WERI-Rb-1 (cell line): Measurements from ENCODE around the gene TRIP10.
A peak's percentile ranks its signal among the peaks of the same experiment; 100 is the strongest.
"Not testable (repeated sequence)": the region's sequence is repeated elsewhere in the genome, so short reads cannot be mapped to it uniquely, and the experiment has no call there.

ENCODE experiments used
- DNase-seq: peaks from one replicate; pipeline ENCODE4 v3.0.0-alpha.2; 2020
- H3K27ac ChIP-seq: fragments of 250-450 bp; sonication (Bioruptor Pico); 2 replicates; pipeline ENCODE4 v1.5.1; 2020; ENCODE audit warnings: mild to moderate bottlenecking, moderate library complexity
- H3K27me3 ChIP-seq: fragments of 250-450 bp; sonication (Bioruptor Pico); 2 replicates; pipeline ENCODE4 v1.5.1; 2021; ENCODE audit warnings: mild to moderate bottlenecking, low read depth, moderate library complexity; ENCODE audit not compliant: insufficient read depth, severe bottlenecking
- H3K36me3 ChIP-seq: fragments of 250-450 bp; sonication (Bioruptor Pico); 2 replicates; pipeline ENCODE4 v1.5.1; 2020; ENCODE audit warnings: mild to moderate bottlenecking, moderate library complexity
- H3K4me3 ChIP-seq: 2 replicates; pipeline ENCODE4 v1.5.1; 2011; ENCODE audit warnings: low read depth, mild to moderate bottlenecking, control low read depth, low read length
- H3K9me3 ChIP-seq: fragments of 250-450 bp; sonication (Bioruptor Pico); 2 replicates; pipeline ENCODE4 v1.5.1; 2021; ENCODE audit warnings: mild to moderate bottlenecking, moderate library complexity; ENCODE audit not compliant: severe bottlenecking
- CTCF ChIP-seq: IDR thresholded peaks from 2 replicates; pipeline ENCODE4 v1.5.1; 2011; ENCODE audit warnings: low read depth, mild to moderate bottlenecking, control low read depth, inconsistent platforms, low read length

Gene TRIP10

DNA sequence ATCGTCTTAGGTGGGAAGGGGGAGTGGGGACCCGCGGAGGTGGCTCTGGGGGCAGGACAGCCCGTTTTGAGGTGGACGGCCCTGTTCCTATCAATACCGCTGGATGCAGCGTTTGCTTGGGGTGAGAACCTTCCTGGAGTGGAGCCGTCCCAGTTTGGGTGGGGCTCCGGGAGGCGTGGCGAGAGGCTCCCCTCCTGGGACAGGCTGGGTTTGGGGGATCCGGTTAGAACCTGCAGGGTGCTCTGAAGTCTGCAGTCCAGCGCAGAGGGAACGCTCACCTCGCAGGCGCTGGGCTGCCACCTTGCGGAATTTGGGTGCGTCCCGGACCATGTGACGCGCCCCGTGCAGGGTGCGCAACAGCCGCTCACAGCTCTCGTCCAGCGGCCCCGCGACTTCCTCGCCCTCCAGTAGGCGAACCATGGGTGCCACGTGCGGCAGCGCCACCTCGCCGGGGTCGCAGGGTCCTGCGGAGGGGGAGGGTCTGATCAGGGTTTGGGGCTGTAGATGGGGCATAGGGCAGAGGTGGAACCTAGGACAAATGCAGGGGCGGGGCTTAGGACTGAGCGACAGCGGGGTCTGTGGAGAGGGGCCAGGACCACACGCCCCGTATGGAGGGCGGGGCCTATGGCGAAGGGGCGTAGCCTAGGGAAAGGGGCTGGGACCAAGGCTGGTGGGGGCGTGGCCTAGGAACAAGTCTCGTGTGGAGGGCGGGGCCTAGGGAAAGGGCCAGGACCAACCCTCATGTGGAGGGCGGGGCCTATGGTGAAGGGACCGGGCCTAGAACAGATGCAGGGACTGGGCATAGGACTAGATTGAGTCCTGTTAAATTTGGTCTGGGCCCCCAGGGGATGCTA is 13.9 kb downstream of the TRIP10 start:
- DNase-seq: peak; percentile 53
- TF ChIP-seq CTCF: no peak
- Histone ChIP-seq H3K9me3 (no peaks in the 10 kb centered on the region), H3K27me3 (no peaks in the 10 kb centered on the region), H3K36me3 (peaks cover 44% of the 10 kb centered on the region), H3K27ac (no peak overlapping the region), H3K4me3 (no peak overlapping the region)

DNA sequence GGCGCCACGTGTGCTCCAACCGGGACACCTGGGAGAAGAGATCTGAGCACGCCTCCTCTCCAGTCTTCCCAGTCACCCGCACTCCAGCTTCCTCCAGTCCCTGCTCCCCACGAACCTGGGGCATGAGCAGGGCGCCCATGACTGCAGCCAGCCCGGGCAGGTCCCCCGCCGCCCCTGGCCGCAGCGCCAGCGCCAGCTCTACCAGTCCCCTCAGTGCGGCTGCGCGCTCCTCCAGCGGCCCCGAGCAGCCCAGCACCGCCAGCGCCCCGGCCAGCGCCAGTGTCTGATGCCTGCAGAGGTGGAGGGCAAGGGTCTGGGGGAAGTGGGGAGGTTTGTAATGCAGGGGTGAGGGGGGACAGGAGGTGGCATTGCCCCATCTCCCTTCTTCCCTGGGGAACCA is 14.7 kb downstream of the TRIP10 start:
- H3K4me3 ChIP-seq: no peak overlapping the region
- no peak for TF ChIP-seq CTCF
- H3K36me3 ChIP-seq: peaks cover 37% of the 10 kb centered on the region

GRCh38 chr19:6754653-6755463 is 15.4 kb downstream of the TRIP10 start:
- Histone ChIP-seq H3K9me3 (no peaks in the 10 kb centered on the region), H3K36me3 (peaks cover 30% of the 10 kb centered on the region), H3K27me3 (no peaks in the 10 kb centered on the region), H3K4me3 (no peak overlapping the region), H3K27ac (no peak overlapping the region)
- DNase-seq: no peak
- no peak for TF ChIP-seq CTCF

More for the DNA sequence above, 14.7 kb downstream of the TRIP10 start:
- no peak overlapping the region for H3K27ac ChIP-seq
- no peak for DNase-seq
- H3K9me3 ChIP-seq: no peaks in the 10 kb centered on the region
- H3K27me3 ChIP-seq: no peaks in the 10 kb centered on the region

DNA sequence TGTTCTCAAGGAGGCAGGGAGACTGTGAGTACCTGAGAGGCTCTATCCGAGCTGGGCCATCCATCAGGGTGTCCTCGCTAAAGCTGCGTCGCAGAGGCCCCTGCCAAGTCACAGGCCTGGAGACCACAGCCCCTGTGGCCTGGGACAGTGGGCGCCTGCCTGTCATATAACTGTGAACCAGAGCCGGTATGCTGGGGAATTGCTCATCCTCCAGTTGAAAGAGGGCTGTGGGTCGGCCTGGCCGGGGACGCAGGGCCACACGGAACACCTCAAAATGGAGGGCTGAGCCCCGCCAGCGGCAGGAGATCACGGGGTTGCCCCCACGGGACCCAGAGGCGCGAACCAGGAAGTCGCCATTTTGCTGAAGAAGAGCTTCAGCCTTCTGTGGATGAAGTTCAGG is 21.1 kb downstream of the TRIP10 start:
- DNase-seq: no peak
- Histone ChIP-seq H3K27ac (no peak overlapping the region), H3K27me3 (no peaks in the 10 kb centered on the region), H3K36me3 (no peaks in the 10 kb centered on the region), H3K4me3 (no peak overlapping the region), H3K9me3 (peaks cover 3% of the 10 kb centered on the region)
- TF ChIP-seq CTCF: no peak

DNA sequence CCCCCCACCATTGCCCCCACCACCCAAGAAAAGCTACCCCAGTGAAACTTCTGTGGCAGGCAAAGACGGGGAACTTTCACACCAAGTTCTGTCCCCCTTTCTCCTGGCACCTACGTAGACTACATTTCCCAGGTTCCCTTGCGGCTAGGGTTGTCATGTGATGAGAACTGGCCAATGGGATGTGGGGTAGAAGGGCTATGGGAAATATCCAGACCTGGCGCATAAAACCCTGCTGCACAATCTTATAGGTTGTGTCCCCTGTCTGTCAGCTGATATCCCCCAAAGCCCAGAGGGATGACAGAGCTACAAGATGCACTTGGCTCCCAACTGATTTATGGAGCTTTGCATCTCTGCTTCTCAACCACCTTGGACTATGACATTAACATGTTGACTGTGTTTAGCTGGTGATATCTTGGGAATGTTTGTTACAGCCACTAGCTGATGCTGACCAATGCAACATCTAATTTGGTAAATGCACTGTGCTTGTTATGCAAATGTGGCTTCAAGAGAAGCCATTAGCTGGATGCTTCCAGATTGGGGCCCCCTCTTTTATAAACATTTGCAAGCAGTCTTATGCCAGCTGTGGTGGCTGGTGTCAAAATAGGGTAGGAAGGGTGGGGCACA is 21.7 kb downstream of the TRIP10 start:
- H3K4me3 ChIP-seq: no peak overlapping the region
- no peaks in the 10 kb centered on the region for H3K27me3 ChIP-seq
- H3K9me3 ChIP-seq: peaks cover 3% of the 10 kb centered on the region
- no peak for TF ChIP-seq CTCF
- H3K27ac ChIP-seq: no peak overlapping the region
- peak; percentile 25 for DNase-seq
- H3K36me3 ChIP-seq: no peaks in the 10 kb centered on the region

DNA sequence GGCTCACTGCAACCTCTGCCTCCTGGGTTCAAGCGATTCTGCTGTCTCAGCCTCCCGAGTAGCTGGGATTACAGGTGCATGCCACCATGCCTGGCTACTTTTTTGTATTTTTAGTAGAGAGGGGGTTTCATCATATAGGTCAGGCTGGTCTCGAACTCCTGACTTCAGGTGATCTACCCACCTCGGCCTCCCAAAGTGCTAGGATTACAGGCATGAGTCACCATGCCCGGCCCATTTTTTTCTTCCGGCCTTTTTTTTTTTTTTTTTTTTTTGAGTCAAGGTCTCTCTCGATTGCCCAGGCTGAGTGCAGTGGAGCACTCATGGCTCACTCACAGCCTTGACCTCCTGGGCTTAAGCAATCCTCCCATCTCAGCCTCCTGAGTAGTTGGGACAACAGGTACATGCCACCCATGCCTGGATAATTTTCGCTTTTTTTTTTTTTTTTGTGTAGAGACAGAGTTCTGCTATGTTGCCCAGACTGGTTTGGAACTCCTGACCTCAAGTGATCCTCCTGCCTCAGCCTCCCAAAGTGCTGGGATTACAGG is 22.8 kb downstream of the TRIP10 start:
- not testable (repeated sequence) for H3K4me3 ChIP-seq, H3K9me3 ChIP-seq, H3K27me3 ChIP-seq, DNase-seq, H3K27ac ChIP-seq, H3K36me3 ChIP-seq
